Activated T-cell treated with anti-CD3 and anti-CD28 coated beads, Interleukin-2, amount 50 U/mL, for 48 hours (primary cell): ENCODE results near the gene GRIA3.

Source experiments
- DNase-seq, 2 experiments: peaks; one replicate each; pipeline ENCODE4 v3.0.0-alpha.2; 2020

GRIA3 gene

DNA sequence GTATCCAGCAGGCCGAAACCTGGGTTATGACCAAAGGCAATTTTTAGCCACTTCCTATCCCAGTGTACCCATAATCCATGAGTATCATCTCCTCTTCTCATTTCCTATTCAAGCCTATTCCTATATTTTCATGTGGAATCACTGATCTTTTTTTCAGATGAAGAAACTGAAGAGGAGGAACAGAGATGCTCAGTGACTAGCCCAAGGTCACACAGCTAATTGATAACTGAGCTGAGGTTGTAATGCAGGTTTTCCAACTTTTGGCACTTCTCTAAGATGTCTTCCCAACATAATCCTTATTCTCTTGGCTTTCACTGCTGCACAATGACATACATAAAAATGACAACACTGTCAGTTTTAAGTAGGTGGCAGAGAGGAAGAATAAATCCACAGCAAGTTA, 15.3 kb downstream of the GRIA3 start:
- DNase-seq, result no peak

DNA sequence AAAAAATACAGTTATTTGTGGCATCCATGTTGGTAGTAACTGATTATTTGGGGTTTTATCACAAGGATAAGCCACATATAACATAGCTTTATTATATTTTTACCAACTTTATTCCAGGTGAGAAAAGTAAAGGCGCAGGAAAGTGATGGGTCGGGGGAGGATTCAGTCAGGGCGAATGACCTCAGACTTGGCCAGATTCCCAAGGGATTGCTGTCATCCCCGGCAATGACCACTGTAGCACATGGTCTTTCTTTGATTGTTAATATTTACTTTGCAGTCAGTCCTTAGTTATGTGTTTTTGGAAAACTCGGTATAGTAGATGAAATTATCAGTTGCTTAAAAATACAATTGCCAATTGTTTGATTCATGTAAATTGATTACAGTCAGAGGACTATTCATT, 17.6 kb downstream of the GRIA3 start:
- DNase-seq, result no peak

DNA sequence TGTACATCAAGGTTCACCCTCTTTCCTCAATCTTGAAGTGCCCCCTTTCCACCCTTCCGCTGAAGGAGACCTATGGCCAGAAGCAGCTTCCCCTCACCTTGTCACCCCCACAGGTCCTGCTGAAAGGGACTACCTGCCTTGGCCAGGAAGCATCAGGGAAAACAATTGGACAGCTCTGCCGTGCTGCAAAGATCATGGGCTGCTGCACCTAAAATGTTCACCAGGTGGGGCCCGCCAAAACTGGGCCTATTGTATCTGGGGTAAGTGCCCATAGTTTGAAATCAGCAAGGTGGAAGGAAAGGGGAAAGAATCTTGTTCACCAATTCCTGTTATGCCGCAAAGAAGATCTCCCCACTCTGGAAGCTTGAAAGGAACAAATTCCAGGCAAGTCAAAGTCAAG, 18.4 kb downstream of the GRIA3 start:
- DNase-seq, result no peak

DNA sequence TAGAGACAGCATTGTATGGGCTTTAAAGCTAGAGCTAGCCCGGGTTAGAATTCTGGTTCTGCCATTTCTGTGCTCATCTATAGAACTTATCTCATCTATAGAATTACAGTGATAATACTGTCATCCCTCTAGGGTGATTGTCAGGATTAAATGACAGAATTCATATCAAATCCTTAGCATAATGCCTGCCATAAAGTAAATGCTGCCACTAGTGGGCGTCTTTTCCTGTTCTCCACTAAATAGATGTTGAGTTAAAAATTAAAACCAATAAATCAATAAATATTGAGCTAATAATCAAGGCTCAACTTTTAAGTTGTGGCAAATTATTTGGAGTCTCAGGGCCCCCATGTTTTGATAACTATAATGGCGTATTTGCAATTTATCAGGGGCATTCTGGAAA, 19.7 kb downstream of the GRIA3 start:
- no peak for DNase-seq

DNA sequence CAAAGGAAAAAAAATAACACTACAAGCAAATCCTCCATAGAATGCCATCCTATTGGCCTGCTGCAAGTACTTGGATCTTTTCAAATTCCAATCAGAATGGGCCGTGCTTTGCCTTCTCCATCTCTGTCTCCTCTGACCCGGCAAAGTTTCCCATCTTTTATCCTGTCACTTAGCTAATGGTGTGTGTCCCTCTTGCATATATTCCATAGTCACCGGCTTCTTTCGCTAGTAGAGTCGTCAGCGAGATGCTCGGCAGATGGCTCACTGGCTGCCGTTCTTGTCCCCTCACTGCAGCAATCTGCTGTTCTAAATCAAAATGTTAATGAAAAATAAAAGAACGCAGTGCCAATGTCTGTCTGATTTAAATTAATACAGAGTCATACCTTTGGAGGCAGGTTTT, 22.1 kb downstream of the GRIA3 start:
- no peak for DNase-seq

DNA sequence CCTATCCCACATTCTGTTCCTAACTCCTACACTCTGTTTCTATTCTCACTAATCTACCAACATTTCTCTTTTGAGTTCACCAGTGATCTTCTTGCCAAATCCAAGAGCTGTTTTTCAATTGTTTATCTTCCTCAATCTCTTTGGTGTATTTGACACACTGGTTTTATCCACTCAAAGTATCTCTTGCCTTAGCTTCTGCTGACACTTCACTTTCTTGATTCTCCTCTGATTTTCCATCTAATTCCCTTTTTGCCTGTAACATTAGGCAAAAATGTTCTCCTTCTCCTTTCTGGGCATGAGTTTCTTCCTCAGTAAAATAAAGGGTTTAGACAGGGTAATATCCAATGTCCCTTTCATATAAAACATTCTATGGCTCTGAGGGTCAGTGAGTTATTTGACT, 26.2 kb downstream of the GRIA3 start:
- no peak for DNase-seq

DNA sequence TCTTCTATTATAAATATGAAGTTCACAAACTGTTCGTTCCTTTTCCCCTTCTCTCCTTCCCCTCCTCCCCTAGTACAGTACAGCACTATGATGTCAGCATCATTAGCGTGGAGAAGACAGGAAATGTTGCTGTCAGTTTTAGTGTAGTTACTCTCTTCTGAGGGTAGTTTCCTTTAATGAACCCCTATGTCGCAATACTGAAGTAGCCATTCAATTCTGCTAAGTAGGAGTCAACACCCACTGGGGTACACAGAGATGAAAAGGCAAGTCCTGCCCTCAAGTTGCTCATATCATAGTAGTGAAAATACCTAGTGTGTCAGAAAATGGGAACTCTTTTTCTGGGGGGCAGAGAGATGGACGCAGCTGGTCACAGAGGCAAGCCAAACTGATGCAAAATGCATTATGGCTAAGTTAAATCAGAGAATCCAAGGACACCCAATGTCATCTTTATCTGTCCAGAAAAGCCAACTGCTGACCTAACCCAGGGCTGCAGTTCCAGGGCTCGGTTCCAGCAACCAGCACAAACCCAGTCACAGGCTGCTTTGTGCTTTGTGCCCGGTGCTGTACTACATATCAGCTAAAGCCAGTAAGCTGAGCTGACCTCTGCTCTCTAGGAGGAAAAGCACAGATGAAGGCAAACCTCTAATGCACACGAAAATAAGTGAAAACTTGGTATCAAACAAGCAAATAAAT, 31.5 kb downstream of the GRIA3 start:
- no peak for DNase-seq

DNA sequence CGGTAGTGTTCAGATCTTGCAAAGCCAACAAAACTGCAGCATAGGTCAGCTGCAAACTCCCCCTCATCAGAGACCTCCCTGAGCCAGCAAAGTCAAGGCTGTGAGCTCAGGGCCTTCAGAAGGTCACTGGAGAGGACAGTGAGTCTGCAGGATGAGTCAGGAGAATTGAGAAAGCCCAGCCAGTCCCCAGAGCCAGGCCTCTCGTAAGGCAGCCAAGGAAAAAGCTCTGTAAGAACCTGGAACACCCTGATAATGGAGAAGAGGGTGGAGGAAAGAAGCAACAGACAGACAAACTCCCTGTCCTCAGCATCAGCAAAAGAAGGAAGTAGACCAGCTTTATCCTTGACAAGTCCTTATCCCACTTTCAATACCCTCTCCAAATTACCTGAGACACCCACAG, 33.0 kb downstream of the GRIA3 start:
- no peak for DNase-seq

DNA sequence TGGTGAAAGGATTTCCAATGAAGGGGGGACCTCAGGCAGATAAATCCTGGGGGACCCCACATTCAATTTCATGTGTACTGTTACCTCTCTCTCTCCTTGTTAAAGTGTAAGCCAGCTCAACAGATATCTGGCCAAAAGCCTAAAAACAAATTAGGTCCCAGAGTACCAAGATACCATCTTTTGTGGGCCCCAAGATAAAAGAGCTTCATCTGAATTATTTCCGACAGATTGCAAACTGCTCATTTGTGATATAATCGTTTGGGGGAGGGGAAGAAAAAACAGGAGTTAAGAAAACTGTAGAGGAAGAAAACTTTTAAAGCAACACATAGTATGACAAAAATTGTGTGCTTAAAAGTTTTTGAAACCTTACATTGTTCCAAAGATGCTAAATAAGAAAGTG, 33.6 kb downstream of the GRIA3 start:
- no peak for DNase-seq

DNA sequence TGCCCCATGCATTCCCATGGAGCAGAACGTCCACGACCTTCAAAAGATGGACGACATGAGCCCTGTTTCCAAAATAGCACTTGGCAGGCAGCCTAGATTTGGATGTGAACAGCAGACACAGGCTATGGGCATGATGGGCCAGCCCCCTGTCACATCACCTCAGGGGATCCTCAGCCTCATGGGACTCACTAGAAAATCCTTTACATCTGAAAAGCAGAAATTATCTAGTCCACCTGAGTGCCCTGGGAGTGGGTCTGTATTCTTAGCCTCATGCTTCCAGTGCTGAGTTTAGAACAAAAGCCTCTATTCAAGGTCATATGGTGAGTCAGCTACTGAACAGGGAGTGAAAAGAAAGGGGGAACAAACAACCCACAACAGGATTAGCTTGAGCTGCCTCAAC, 35.8 kb downstream of the GRIA3 start:
- no peak for DNase-seq

DNA sequence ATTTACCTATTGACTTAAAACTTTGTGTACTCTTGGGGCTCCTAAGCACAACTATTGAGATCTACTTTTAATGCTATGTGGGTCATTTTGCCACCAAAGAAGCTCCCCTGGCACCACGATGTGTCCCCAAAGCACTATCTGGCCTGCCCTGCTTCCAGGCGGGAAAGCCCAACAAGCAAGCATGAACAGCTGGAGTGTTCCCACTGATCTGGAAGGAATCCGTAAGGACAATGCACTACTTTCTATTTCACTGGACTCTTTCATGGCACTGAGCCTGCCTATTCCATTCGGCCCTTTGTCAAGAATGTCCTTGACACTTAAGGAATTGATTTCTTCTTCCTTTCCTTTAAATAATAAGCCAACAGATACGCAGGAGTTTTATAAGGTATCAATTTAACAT, 38.8 kb downstream of the GRIA3 start:
- no peak for DNase-seq

DNA sequence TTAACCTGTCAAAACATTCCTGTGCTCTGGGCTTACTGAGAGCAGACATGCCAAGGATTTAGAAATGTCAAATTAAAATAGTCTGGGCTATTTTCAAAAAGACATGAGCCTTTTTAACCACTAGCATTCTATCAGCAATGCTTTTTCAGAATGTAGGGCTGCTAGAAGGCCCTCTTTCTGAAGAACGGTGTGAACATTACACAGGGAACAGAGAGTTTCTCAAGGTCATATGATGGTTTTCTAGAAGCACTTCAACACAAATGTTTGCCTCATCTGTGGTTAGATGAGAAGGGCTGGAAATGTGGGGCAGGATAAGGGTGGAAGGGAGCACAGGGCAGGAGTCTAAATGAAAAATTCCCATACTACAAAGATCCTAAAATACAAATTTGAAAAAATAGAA, 39.3 kb downstream of the GRIA3 start:
- DNase-seq, result no peak

DNA sequence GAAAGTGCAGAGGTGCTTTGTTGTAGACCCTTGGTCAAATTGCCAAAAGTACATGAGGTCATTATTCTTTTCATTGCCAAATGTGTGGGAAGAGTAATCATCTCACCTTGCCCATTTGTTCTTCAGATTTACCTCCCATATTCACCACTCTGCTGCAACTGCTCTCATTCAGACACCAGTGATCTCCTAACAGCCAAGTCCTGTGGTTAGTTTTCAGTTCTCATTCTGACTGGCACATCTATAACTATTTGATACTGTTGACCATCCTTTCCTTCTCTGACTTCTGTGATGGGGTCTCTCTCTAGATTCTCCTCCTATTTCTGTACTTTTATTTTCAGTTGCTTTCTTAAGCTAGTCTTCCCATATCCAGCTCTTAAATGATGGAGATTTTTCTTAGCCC, 39.8 kb downstream of the GRIA3 start:
- DNase-seq, result no peak

DNA sequence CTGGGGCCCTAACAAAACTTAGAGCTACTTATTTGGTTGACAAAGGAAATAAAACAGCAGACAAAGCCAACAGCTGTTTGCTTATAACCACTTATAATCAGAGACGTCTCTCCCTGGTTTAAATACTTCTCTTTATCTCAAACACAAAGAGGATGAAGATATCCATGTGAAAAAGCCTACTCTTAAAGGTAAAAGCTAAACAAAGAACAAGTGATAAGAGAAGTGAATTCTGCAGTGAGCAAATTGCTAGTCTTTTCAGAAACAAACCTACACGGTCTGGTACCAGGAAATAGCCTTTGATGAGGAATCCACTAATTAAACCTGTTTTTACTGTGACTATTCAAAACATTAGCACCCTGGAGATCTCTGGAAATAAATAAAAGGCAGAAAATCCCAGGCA, 46.7 kb downstream of the GRIA3 start:
- DNase-seq, result no peak

DNA sequence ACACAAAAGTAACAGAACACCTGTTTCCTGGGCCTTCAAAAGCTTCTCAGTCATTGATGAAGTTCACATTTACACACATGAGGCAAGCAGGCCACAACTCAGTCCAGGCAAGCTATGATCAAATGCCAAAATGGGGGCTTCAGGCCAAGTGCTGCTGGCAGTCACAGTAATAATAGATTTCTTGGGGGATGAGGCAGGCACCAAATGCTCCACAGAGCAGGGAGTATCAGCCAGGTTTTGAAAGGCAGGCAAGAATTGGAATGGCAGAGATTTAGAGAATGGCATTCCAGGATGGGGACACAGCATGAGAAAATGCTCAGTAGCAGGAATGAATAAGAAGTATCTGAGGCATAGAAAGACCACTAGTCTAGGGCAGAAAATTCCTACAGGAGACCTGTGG, 52.8 kb downstream of the GRIA3 start:
- DNase-seq, result no peak

DNA sequence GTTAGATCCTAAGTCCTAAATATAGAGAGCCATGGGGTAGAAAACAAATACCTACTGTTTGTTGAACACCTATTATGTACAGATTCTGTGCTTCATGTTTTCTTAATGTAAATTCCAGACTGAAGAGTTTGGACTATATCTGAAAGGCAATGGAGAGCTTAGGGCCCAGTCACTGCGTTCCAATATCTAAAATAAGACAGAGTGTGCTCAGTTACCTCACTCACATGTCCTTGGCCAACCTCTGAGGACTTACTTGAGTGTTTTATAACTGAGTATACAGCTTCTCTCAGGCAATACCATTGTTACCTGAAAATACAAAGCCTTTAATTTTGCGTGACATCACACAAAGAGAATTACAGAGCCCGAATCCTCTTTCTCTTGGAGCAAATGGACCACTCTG, 53.2 kb downstream of the GRIA3 start:
- no peak for DNase-seq

DNA sequence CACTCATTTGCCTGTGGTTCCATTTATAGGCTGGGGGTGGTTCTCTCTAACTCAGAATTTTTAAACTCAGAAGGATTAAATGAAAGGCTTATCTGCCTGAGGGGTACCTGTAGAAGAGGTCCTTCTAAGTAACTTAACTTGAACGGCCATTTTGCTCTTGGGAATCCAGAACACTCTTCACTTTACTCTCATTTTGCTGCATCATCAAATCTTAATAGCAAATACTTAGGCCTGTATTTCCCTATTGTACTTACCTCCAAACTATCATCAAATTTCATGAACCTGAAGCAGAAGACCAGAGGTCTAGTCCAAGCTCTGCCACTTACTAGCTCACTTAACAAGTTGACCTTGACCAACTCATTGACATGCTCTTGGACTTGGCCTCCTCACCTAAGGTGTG, 70.4 kb downstream of the GRIA3 start:
- no peak for DNase-seq

DNA sequence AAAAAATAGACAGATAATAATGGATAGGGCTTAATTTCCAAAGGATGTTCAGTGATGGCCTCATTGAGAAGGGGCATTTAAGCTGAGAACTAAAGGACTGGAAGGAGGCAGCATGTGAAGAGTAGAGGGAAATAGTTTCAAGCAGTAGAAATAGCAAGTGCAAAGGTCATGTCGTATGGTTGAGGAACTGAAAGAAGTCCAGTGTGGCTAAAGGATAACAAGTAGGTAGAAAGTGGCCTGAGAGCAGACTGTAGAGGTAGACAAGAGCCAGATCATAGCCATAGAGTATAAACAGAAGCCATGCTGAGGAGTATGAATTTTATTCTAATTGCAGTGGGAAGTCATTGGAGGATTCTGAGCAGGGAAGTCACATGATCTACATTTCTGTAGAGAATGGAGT, 72.3 kb downstream of the GRIA3 start:
- DNase-seq, result no peak

DNA sequence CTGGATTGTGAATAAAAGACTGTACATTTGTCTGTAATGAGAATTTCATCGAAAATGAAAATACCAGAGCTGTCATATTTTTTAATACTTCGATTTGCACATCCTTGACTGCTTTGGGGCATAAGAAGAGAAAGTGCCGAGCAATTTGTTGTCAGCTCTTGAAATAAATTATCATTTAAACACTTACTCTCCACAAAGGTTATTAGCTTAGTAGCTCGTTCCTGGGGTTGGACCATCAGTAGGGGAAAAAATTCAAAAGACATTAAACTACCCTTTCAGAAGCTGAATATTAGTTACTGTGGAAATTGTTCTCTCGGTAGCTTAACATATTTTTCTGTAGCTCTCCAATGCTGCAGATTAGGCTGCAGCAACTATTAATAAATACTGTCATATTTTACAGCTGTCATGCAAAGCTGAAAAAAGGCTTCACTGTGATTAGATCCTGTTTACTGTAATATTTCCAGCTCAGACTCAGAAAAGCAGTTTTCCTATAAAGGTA, 76.9 kb downstream of the GRIA3 start:
- no peak for DNase-seq

DNA sequence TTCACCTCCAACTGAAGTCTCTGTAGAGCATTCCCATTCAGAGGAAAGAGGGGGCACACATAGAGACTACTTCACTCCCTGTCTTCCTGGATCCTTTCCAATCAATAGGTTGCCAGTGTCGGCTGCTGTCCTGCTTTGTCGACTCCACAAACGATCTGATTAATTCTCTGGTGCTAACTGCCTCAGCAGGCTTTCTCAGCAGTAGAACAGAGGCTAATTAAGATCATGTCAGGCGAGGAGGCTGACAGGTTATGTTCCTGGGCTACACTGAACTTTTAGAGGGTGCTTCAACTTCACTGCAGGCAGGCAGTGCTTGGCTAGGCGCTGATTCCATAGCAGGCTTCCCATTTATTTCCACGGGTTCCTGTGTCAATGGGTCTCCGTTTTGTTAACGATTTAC, 79.2 kb downstream of the GRIA3 start:
- DNase-seq, result no peak

DNA sequence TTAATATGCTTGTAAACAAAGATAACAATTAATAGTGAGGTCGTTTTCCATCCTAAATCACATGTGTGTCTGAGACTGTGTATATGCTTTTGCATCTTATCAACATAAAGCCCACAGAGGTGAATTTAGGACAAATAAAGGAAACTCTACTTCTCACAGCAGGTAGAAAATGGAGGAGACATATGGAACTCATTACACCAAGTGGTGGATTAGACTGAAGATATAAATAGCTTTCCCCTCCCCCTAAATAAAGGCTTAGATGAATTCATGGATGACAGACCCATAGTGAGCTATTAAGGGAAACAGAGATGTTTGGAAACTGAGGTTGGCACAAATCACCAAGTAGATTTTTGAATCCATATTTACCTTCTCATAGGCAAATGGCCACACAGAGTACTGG, 79.7 kb downstream of the GRIA3 start:
- no peak for DNase-seq

DNA sequence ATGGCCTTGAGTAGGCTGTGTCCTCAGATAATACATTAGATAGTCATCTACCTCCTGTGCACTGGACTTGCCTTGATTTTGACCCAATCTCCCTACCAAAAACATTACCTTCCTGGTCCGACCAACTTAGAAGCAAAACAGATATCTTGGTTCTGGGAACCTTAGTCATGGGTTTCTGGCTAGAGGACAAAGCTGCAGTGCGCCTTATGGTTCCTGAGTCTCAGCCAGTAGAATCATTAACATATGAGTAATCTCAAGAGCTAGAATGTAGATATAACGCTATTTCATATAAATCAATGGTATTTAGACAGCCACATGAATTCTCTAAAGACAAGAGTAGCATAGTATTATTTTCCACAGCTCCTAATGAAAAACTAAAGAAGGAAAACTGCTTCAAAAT, 83.1 kb downstream of the GRIA3 start:
- DNase-seq, result no peak

DNA sequence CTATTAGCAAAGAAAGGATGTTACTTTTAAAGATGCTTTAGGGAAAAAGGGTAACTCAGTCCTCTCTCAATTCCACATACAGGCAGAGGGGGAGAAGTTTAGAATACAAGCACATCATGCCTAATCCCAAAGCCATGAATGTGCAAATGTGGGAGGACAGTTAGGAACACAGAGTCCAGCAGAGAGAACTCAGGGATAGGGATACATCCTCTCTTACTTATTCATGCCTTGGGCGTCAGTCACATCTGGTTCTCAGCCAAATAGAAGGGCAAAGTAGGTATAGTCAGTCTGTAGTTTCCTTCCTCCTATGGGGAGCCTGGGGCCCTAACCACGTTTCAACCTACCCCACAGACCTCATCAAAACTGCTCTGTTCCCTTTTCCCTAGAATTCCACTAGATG, 87.8 kb downstream of the GRIA3 start:
- no peak for DNase-seq

DNA sequence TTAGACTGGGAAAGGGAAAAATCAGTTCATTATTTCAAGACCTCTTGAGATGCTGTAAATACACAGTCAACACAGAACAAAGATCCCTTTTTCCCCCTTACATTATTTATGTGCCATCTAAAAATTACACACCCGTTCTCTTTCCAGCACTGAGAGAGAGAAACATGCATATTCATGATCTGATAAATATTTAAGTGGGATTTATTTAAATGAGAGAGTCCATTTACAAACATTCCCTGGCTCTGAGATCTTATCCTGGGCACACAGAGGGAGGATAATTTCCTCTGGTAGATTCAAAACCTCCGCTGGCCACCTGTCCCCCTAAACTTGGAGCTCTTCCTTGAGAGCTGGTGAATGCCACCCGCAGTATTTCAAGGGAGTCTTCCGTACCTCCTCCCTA, 88.6 kb downstream of the GRIA3 start:
- no peak for DNase-seq

DNA sequence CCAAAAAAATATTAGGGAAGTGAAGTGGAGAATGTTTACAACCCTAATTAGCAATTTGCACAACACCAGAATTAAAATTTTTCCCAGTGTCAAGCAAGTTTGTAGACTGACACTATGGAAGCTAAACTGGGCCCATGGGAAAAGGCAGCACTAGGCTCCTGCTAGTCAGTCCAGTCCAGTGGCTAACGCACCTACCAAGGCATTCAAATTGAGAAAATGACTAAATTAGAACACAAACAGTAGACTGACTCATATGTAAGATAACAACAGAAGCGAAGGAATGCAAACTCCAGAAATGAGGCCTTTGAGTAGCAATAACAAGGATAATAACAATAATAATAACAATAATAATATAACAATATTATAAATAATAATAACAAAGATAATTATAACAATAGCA, 90.7 kb downstream of the GRIA3 start:
- no peak for DNase-seq

DNA sequence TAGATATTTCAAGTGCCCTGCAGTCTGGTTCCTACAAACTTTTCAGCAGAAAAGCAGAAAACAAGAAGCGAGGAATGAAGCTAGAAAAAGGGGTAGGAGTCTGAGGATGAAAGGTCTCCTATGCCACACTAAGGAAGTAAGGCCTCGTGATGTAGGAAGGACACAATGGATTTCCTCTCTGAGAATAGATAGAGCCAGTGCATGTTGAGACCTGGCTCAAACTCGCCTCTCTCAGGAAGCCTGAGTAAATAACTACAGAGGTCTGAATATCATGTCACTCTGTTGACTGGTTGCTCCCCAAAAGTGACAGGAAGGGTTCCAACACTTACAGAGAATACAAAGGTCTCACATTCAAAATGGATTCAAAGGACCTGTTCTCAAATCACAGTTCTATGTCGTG, 93.3 kb downstream of the GRIA3 start:
- no peak for DNase-seq
